ENCODE data around the gene PPP2R2C. TPM values are rescaled to one million over a fixed set of nuclear protein-coding genes. Genes with fewer than 3 reads are reported as not detected.

Gene PPP2R2C
- total RNA-seq, 4 donors from 2014 or later: 0.50 to 2.7 (median 1.4) TPM

DNA sequence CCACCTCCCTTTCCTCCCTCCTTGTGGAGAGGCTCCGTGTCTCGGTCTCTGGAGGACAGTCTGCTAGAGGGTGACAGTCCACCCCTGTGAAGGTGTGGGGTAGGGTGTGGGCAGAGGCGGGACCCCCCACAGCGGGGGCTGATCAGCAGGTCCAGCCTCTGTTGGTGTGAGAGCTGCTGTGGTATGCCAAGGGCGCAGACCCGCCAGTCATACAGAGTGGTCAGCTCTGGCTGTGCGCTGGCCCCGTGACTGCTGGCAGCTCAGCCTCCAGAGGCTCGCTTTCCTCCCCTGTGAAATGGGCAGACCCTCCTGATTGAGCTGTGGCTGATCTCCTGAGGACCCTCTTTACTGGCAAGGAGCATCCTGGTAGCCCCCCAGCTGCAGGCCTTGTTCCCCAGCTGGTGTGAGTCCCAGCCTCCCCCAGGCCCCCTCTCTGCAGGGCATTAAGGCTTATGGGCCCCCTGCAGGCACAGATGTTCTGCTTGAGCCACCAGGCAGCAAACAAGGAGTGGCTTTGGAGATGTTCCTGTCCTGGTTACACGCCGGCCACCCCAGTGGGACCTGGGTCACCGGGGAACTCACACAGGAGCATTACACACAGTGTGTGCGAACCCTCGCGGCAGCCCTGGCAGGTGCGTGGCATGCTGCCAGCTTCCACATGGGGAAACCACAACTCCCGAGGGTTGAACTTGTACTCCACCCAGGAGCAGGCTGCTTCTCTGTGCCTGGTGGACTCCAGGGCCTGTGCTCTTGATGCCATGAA, 76.8 kb downstream of the PPP2R2C start:
- Histone ChIP-seq H3K4me1 (peaks cover 0 to 8% (median under 1%) of the 10 kb centered on the region in 4 donors), H3K36me3 (no peaks in the 10 kb centered on the region), H3K9me3 (no peaks in the 10 kb centered on the region), H3K27me3 (peaks cover 0 to 33% (median 0%) of the 10 kb centered on the region in 4 donors), H3K4me3 (no peak overlapping the region), H3K27ac (replicated peaks in 1 of 4) (no peak overlapping the region)
- TF ChIP-seq EP300 (IDR thresholded peaks at IDR 0.05) (no peak), POLR2A (IDR thresholded peaks at IDR 0.05; ENCODE audit: low read depth) (no peak)
- TF ChIP-seq, protein P1, sequence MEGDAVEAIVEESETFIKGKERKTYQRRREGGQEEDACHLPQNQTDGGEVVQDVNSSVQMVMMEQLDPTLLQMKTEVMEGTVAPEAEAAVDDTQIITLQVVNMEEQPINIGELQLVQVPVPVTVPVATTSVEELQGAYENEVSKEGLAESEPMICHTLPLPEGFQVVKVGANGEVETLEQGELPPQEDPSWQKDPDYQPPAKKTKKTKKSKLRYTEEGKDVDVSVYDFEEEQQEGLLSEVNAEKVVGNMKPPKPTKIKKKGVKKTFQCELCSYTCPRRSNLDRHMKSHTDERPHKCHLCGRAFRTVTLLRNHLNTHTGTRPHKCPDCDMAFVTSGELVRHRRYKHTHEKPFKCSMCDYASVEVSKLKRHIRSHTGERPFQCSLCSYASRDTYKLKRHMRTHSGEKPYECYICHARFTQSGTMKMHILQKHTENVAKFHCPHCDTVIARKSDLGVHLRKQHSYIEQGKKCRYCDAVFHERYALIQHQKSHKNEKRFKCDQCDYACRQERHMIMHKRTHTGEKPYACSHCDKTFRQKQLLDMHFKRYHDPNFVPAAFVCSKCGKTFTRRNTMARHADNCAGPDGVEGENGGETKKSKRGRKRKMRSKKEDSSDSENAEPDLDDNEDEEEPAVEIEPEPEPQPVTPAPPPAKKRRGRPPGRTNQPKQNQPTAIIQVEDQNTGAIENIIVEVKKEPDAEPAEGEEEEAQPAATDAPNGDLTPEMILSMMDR (IDR thresholded peaks at IDR 0.05): no peak
- DNase-seq (ENCODE audit: extremely low spot score): no peak
- intact Hi-C loops (cut with DNase I): no loop called here
- WGBS: 81% methylated on average over 6 of the region's 17 CpGs

DNA sequence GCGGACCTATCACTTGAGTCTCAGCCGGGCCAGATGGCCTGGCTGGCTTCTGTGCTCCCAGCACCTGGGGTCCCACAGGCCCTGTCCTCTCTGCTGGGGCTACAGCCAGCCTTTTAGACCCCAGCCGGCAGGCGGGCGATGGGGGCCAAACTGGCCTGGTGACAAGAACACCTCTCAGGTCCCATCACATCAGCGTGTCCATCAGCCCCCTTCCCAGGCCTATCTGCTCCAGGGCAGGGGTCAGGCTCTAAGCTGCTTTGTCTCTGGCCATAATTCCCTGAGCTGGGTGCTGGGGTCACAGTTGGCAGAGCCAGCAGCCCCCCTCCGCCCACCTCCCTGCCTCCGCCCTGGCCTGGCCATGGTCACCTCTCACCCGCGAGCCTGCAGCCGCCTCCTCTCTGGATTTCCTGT, 77.7 kb downstream of the PPP2R2C start:
- Histone ChIP-seq H3K4me3 (no peak overlapping the region), H3K9me3 (no peaks in the 10 kb centered on the region), H3K27ac (replicated peaks in 1 of 4) (no peak overlapping the region), H3K4me1 (peaks cover 0 to 14% (median 4%) of the 10 kb centered on the region in 4 donors), H3K36me3 (no peaks in the 10 kb centered on the region), H3K27me3 (peaks cover 0 to 31% (median 0%) of the 10 kb centered on the region in 4 donors)
- TF ChIP-seq EP300 (IDR thresholded peaks at IDR 0.05) (no peak), POLR2A (IDR thresholded peaks at IDR 0.05; ENCODE audit: low read depth) (no peak), POLR2AphosphoS5 (IDR thresholded peaks at IDR 0.05) (no peak)
- TF ChIP-seq, protein P1 (IDR thresholded peaks at IDR 0.05): no peak
- intact Hi-C loops (cut with DNase I): no loop called here
- DNase-seq (ENCODE audit: extremely low spot score): no peak
- WGBS: 94% methylated on average over 11 of the region's 11 CpGs

GRCh38 chr4:6393544-6394475, 78.6 kb downstream of the PPP2R2C start:
- Histone ChIP-seq H3K27ac (replicated peaks in 1 of 4) (no peak overlapping the region), H3K36me3 (no peaks in the 10 kb centered on the region), H3K4me3 (no peak overlapping the region), H3K4me1 (peaks cover 0 to 14% (median 4%) of the 10 kb centered on the region in 4 donors), H3K27me3 (peaks cover 0 to 32% (median 0%) of the 10 kb centered on the region in 4 donors), H3K9me3 (no peaks in the 10 kb centered on the region)
- WGBS: 83% methylated on average over 8 of the region's 16 CpGs
- DNase-seq (ENCODE audit: extremely low spot score): no peak
- intact Hi-C loops (cut with DNase I): no loop called here
- TF ChIP-seq EP300 (IDR thresholded peaks at IDR 0.05) (no peak), POLR2AphosphoS5 (IDR thresholded peaks at IDR 0.05) (no peak), POLR2A (IDR thresholded peaks at IDR 0.05; ENCODE audit: low read depth) (no peak)
- TF ChIP-seq, protein P1 (IDR thresholded peaks at IDR 0.05): no peak

GRCh38 chr4:6393066-6393465, 79.3 kb downstream of the PPP2R2C start:
- no peak for DNase-seq (ENCODE audit: extremely low spot score)
- WGBS: 72% methylated on average over 6 of the region's 6 CpGs
- no peak overlapping the region for H3K27ac ChIP-seq (replicated peaks in 1 of 4)
- no peaks in the 10 kb centered on the region for H3K9me3 ChIP-seq
- TF ChIP-seq, protein P1 (IDR thresholded peaks at IDR 0.05): no peak
- TF ChIP-seq POLR2A (IDR thresholded peaks at IDR 0.05; ENCODE audit: low read depth) (no peak), EP300 (IDR thresholded peaks at IDR 0.05) (no peak), POLR2AphosphoS5 (IDR thresholded peaks at IDR 0.05) (no peak)
- peaks cover 0 to 40% (median 0%) of the 10 kb centered on the region in 4 donors for H3K27me3 ChIP-seq
- peaks cover 0 to 14% (median 4%) of the 10 kb centered on the region in 4 donors for H3K4me1 ChIP-seq
- H3K36me3 ChIP-seq: no peaks in the 10 kb centered on the region
- H3K4me3 ChIP-seq: no peak overlapping the region
- intact Hi-C loops (cut with DNase I): no loop called here
